Measurements from ENCODE around the gene TTLL10. TPM values are rescaled to one million over a fixed set of nuclear protein-coding genes. Genes with fewer than 3 reads are reported as not detected.

TTLL10 gene
- total and polyA plus RNA-seq, 2 experiments from 2014 or later, result 0.45 TPM; not detected in 1

- H3K4me2 ChIP-seq, result no peak overlapping the region
- no peak overlapping the region for H3K27ac ChIP-seq (ENCODE audit: low read depth)
- no peaks in the 10 kb centered on the region for H3K79me2 ChIP-seq (replicated peaks; ENCODE audit: insufficient read depth)
- Mint-ChIP-seq H3K27me3 (ENCODE audit: insufficient read depth, low read depth, poor library complexity) (peaks cover 9% of the 10 kb centered on the region), H3K4me1 (peaks cover 9% of the 10 kb centered on the region), H3K27ac (no peak overlapping the region), H3K4me3 (no peak overlapping the region), H3K9me3 (no peaks in the 10 kb centered on the region), H3K36me3 (ENCODE audit: low read depth) (no peaks in the 10 kb centered on the region)
- no peak overlapping the region for H2AFZ ChIP-seq
- H4K20me1 ChIP-seq (replicated peaks; ENCODE audit: insufficient read depth), result no peaks in the 10 kb centered on the region
- ATAC-seq (no peak), DNase-seq (ENCODE audit: low spot score) (no peak)
- peaks cover 5% of the 10 kb centered on the region; the same call in 1 of the 2 replicates for H3F3A ChIP-seq (replicated peaks; ENCODE audit: low read depth)
- no peaks in the 10 kb centered on the region for H3K36me3 ChIP-seq (ENCODE audit: insufficient read depth)
- no peaks in the 10 kb centered on the region for H3K27me3 ChIP-seq (ENCODE audit: insufficient read depth)
- H3K4me3 ChIP-seq, result no peak overlapping the region
- no peaks in the 10 kb centered on the region for H3K9me2 ChIP-seq (ENCODE audit: insufficient read depth)
- no peak for TF ChIP-seq ETS1 (IDR thresholded peaks at IDR 0.05)
- TF ChIP-seq JUNB (IDR thresholded peaks at IDR 0.05; ENCODE audit: unreplicated experiment), result no peak
- TF ChIP-seq EZH2phosphoT487 (IDR thresholded peaks at IDR 0.05; ENCODE audit: unreplicated experiment), result no peak
- TF ChIP-seq ZNF114 (CRISPR knock-in tag; IDR thresholded peaks at IDR 0.05), result no peak
- H3K4me1 ChIP-seq (ENCODE audit: insufficient read depth), result no peaks in the 10 kb centered on the region
Observed at GRCh38 chr1:1130206-1131120, 43.2 kb upstream of the TTLL10 start.

- Mint-ChIP-seq H3K4me3 (no peak overlapping the region), H3K27me3 (ENCODE audit: insufficient read depth, low read depth, poor library complexity) (peaks cover 7% of the 10 kb centered on the region), H3K4me1 (peaks cover 11% of the 10 kb centered on the region), H3K9me3 (no peaks in the 10 kb centered on the region), H3K36me3 (ENCODE audit: low read depth) (no peaks in the 10 kb centered on the region), H3K27ac (peak overlapping the region; percentile 56)
- Histone ChIP-seq H3K4me1 (ENCODE audit: insufficient read depth) (no peaks in the 10 kb centered on the region), H3K27ac (ENCODE audit: low read depth) (no peak overlapping the region), H2AFZ (peak overlapping the region; percentile 23), H3F3A (replicated peaks; ENCODE audit: low read depth) (peaks cover 5% of the 10 kb centered on the region; the same call in 1 of the 2 replicates), H3K4me2 (no peak overlapping the region), H3K9me2 (ENCODE audit: insufficient read depth) (no peaks in the 10 kb centered on the region), H3K36me3 (ENCODE audit: insufficient read depth) (no peaks in the 10 kb centered on the region), H3K27me3 (ENCODE audit: insufficient read depth) (peaks cover 1% of the 10 kb centered on the region; the same call in 1 of the 2 replicates), H3K4me3 (no peak overlapping the region), H4K20me1 (replicated peaks; ENCODE audit: insufficient read depth) (no peaks in the 10 kb centered on the region), H3K79me2 (replicated peaks; ENCODE audit: insufficient read depth) (no peaks in the 10 kb centered on the region)
- TF ChIP-seq CREB1 (CRISPR knock-in tag; IDR thresholded peaks at IDR 0.05; ENCODE audit: low read depth) (no peak), STAT1 (IDR thresholded peaks at IDR 0.05; ENCODE audit: unreplicated experiment) (no peak), REST (IDR thresholded peaks at IDR 0.05; ENCODE audit: unreplicated experiment) (no peak)
- no peak for DNase-seq (ENCODE audit: low spot score)
- peak; percentile 3; the same call in 2 of the 3 replicates for ATAC-seq
Observed at GRCh38 chr1:1132042-1132950, 41.4 kb upstream of the TTLL10 start.

All from GM23338 (cell line).